Smooth muscle cell of bladder (primary cell): Measurements from ENCODE around the gene COCH. TPM values are rescaled to one million over a fixed set of nuclear protein-coding genes. Genes with fewer than 3 reads are reported as not detected.

Experiments used
- total RNA-seq: library from RNA; depleted of rRNA; stranded (reverse); fragments of >200 nt; gene quantifications from 2 replicates; pipeline ENCODE4 v1.2.3, GENCODE V29; 2014

COCH gene
- total RNA-seq: 0.14 and 0.18 TPM in 2 replicates

GRCh38 chr14:30874120-30874998, at the start of gene COCH:
Gene COCH, plus strand, starts transcription at chr14:30874559. Its CDS starts 380 bp downstream, at chr14:30874939.

Other genes starting within 250 kb of the COCH start
- 3.1 and 4.0 TPM in 2 replicates for gene AP4S1, start 151.1 kb downstream of the COCH start, total RNA-seq
- gene STRN3, start 151.8 kb downstream of the COCH start, total RNA-seq: 71.7 and 74.7 TPM in 2 replicates